ENCODE data around the gene ATG12. TPM values are rescaled to one million over a fixed set of nuclear protein-coding genes. Genes with fewer than 3 reads are reported as not detected.
"Not testable (repeated sequence)": the region's sequence is repeated elsewhere in the genome, so short reads cannot be mapped to it uniquely, and the experiment has no call there.

ATG12 gene
- total RNA-seq, 1 experiment from 2014 or later = 48.7 TPM

- Histone ChIP-seq H3K27ac (no peak overlapping the region), H3K4me1 (replicated peaks; ENCODE audit: insufficient read depth) (no peaks in the 10 kb centered on the region), H3K9me2 (ENCODE audit: insufficient read depth) (no peaks in the 10 kb centered on the region), H3K36me3 (ENCODE audit: low read depth) (no peaks in the 10 kb centered on the region), H2AFZ (no peak overlapping the region), H3K4me2 (no peak overlapping the region), H3K9me3 (ENCODE audit: insufficient read depth, low read depth) (no peaks in the 10 kb centered on the region), H3K27me3 (ENCODE audit: insufficient read depth, low read depth) (no peaks in the 10 kb centered on the region), H3K79me2 (ENCODE audit: low read depth) (no peaks in the 10 kb centered on the region), H3F3A (ENCODE audit: insufficient read depth, low read depth) (no peaks in the 10 kb centered on the region), H4K20me1 (ENCODE audit: insufficient read depth) (no peaks in the 10 kb centered on the region), H3K4me3 (no peak overlapping the region)
- TF ChIP-seq EZH2 (IDR thresholded peaks at IDR 0.05; ENCODE audit: low read depth) = no peak
- TF ChIP-seq, protein P1, sequence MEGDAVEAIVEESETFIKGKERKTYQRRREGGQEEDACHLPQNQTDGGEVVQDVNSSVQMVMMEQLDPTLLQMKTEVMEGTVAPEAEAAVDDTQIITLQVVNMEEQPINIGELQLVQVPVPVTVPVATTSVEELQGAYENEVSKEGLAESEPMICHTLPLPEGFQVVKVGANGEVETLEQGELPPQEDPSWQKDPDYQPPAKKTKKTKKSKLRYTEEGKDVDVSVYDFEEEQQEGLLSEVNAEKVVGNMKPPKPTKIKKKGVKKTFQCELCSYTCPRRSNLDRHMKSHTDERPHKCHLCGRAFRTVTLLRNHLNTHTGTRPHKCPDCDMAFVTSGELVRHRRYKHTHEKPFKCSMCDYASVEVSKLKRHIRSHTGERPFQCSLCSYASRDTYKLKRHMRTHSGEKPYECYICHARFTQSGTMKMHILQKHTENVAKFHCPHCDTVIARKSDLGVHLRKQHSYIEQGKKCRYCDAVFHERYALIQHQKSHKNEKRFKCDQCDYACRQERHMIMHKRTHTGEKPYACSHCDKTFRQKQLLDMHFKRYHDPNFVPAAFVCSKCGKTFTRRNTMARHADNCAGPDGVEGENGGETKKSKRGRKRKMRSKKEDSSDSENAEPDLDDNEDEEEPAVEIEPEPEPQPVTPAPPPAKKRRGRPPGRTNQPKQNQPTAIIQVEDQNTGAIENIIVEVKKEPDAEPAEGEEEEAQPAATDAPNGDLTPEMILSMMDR (conservative IDR thresholded peaks at IDR 0.05) = no peak
- ChIA-PET POLR2A (ENCODE audit: unreplicated experiment) (no interaction called here), CTCF (no interaction called here)
- BruUV-seq (replicated peaks) = no TSS peak
- DNase-seq = no peak
- intact Hi-C loops (cut with micrococcal nuclease; ENCODE audit: unreplicated experiment) = no loop called here
These were observed 43.3 kb upstream of the ATG12 start for GRCh38 chr5:115884704-115885103.

DNA sequence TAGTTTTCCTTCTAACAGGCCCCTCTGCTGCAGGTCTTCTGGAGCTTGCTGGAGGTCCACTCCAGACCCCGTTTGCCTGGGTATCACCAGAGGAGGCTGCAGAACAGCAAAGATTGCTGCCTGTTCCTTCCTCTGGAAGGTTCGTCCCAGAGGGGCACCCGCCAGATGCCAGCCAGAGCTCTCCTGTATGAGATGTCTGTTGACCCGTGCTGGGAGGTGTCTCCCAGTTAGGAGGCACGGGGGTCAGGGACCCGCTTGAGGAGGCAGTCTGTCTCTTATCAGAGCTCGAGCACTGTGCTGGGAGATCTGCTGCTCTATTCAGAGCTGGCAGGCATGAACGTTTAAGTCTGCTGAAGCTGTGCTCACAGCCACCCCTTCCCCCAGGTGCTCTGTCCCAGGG, 41.1 kb upstream of the ATG12 start:
- H3K9me3 ChIP-seq (ENCODE audit: insufficient read depth, low read depth); H2AFZ ChIP-seq; H3K36me3 ChIP-seq (ENCODE audit: low read depth); H3K27me3 ChIP-seq (ENCODE audit: insufficient read depth, low read depth); DNase-seq; H4K20me1 ChIP-seq (ENCODE audit: insufficient read depth); H3K9me2 ChIP-seq (ENCODE audit: insufficient read depth); H3K79me2 ChIP-seq (ENCODE audit: low read depth); POLR2A ChIA-PET (ENCODE audit: unreplicated experiment); H3F3A ChIP-seq (ENCODE audit: insufficient read depth, low read depth); H3K27ac ChIP-seq; intact Hi-C loops (cut with micrococcal nuclease; ENCODE audit: unreplicated experiment); BruUV-seq (replicated peaks); H3K4me2 ChIP-seq; H3K4me3 ChIP-seq; CTCF ChIA-PET; H3K4me1 ChIP-seq (replicated peaks; ENCODE audit: insufficient read depth): not testable (repeated sequence)

DNA sequence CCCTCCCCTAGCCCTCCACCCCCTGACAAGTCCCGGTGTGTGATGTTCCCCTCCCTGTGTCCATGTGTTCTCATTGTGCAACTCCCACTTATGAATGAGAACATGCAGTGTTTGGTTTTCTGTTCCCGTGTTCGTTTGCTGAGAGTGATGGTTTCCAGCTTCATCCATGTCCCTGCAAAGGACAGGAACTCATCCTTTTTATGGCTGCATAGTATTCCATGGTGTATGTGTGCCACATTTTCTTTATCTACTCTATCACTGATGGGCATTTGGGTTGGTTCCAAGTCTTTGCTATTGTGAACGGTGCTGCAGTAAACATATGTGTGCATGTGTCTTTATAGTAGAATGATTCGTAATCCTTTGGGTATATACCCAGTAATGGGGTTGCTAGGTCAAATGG, 36.0 kb upstream of the ATG12 start:
- H3K36me3 ChIP-seq (ENCODE audit: low read depth); intact Hi-C loops (cut with micrococcal nuclease; ENCODE audit: unreplicated experiment); H3K27me3 ChIP-seq (ENCODE audit: insufficient read depth, low read depth); H2AFZ ChIP-seq; H3F3A ChIP-seq (ENCODE audit: insufficient read depth, low read depth); POLR2A ChIA-PET (ENCODE audit: unreplicated experiment); BruUV-seq (replicated peaks); DNase-seq; CTCF ChIA-PET; H3K79me2 ChIP-seq (ENCODE audit: low read depth); H3K4me2 ChIP-seq; H3K9me2 ChIP-seq (ENCODE audit: insufficient read depth); H3K4me3 ChIP-seq; H4K20me1 ChIP-seq (ENCODE audit: insufficient read depth); H3K27ac ChIP-seq; H3K9me3 ChIP-seq (ENCODE audit: insufficient read depth, low read depth): not testable (repeated sequence)
- H3K4me1 ChIP-seq (replicated peaks; ENCODE audit: insufficient read depth) = peaks cover 16% of the 10 kb centered on the region

GRCh38 chr5:115875447-115875846, 34.1 kb upstream of the ATG12 start:
- intact Hi-C loops (cut with micrococcal nuclease; ENCODE audit: unreplicated experiment) = no loop called here
- H3K9me2 ChIP-seq (ENCODE audit: insufficient read depth) = no peaks in the 10 kb centered on the region
- no peak for DNase-seq
- no peak overlapping the region for H3K4me2 ChIP-seq
- H4K20me1 ChIP-seq (ENCODE audit: insufficient read depth) = peaks cover 6% of the 10 kb centered on the region; the same call in 1 of the 2 replicates
- H3K79me2 ChIP-seq (ENCODE audit: low read depth) = no peaks in the 10 kb centered on the region
- TF ChIP-seq, protein P1 (conservative IDR thresholded peaks at IDR 0.05) = no peak
- no peak for TF ChIP-seq EZH2 (IDR thresholded peaks at IDR 0.05; ENCODE audit: low read depth)
- H3K27me3 ChIP-seq (ENCODE audit: insufficient read depth, low read depth) = no peaks in the 10 kb centered on the region
- H3K4me3 ChIP-seq = no peak overlapping the region
- H3K9me3 ChIP-seq (ENCODE audit: insufficient read depth, low read depth) = no peaks in the 10 kb centered on the region
- no peak overlapping the region for H2AFZ ChIP-seq
- peaks cover 16% of the 10 kb centered on the region for H3K4me1 ChIP-seq (replicated peaks; ENCODE audit: insufficient read depth)
- BruUV-seq (replicated peaks) = no TSS peak
- peaks cover 8% of the 10 kb centered on the region; the same call in 1 of the 2 replicates for H3F3A ChIP-seq (ENCODE audit: insufficient read depth, low read depth)
- CTCF ChIA-PET = no interaction called here
- no peak overlapping the region for H3K27ac ChIP-seq
- POLR2A ChIA-PET (ENCODE audit: unreplicated experiment) = no interaction called here
- H3K36me3 ChIP-seq (ENCODE audit: low read depth) = no peaks in the 10 kb centered on the region

Data from PC-9 (cell line).